ENCODE measurements around the gene MPL.

The MPL gene

GRCh38 chr1:43363283-43363934 lies 25.8 kb downstream of the MPL start:
- no peaks in the 10 kb centered on the region for H3K27me3 ChIP-seq (replicated peaks)
- no peak for DNase-seq
- in situ Hi-C loops (cut with HindIII; ENCODE audit: low pct_ligation_motif_present, low sequenced_read_pairs): no loop called here
- peaks cover 36% of the 10 kb centered on the region for H3K36me3 ChIP-seq (replicated peaks)
- H3K27ac ChIP-seq: no peak overlapping the region
- H3K4me3 ChIP-seq (ENCODE audit: low read depth, low read length): no peak overlapping the region
- no peak for TF ChIP-seq CTCF (IDR thresholded peaks at IDR 0.05; ENCODE audit: low read depth, low read length, missing control alignments)

GRCh38 chr1:43363935-43364525 lies 26.4 kb downstream of the MPL start:
- TF ChIP-seq CTCF (IDR thresholded peaks at IDR 0.05; ENCODE audit: low read depth, low read length, missing control alignments): no peak
- Histone ChIP-seq H3K36me3 (replicated peaks) (peaks cover 36% of the 10 kb centered on the region), H3K27me3 (replicated peaks) (no peaks in the 10 kb centered on the region), H3K27ac (no peak overlapping the region), H3K4me3 (ENCODE audit: low read depth, low read length) (no peak overlapping the region)
- in situ Hi-C loops (cut with HindIII; ENCODE audit: low pct_ligation_motif_present, low sequenced_read_pairs): no loop called here
- DNase-seq: no peak

DNA sequence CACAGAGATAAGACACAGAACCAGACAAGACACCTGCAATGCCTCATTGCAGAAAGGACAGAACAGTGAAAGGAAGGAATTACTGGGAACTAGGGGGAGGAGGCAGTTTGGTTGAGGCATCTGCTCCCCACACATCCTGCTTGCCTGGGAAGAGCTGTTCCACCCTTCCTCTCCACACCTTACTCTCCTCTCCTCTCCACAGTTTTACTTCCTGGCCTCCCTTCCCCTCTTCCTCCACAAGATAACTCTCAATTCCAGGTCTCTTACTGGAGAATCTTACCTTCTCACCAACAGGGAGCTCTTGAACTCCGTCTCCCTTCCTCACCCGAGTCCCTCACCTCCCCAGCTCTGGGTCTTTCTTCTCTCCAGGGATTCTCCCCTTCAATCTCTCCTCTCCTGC lies 28.1 kb downstream of the MPL start:
- no peak overlapping the region for H3K27ac ChIP-seq
- TF ChIP-seq CTCF (IDR thresholded peaks at IDR 0.05; ENCODE audit: low read depth, low read length, missing control alignments): no peak
- in situ Hi-C loops (cut with HindIII; ENCODE audit: low pct_ligation_motif_present, low sequenced_read_pairs): no loop called here
- H3K36me3 ChIP-seq (replicated peaks): peaks cover 36% of the 10 kb centered on the region
- DNase-seq: no peak
- no peaks in the 10 kb centered on the region for H3K27me3 ChIP-seq (replicated peaks)
- peak overlapping the region; percentile 82 for H3K4me3 ChIP-seq (ENCODE audit: low read depth, low read length)

DNA sequence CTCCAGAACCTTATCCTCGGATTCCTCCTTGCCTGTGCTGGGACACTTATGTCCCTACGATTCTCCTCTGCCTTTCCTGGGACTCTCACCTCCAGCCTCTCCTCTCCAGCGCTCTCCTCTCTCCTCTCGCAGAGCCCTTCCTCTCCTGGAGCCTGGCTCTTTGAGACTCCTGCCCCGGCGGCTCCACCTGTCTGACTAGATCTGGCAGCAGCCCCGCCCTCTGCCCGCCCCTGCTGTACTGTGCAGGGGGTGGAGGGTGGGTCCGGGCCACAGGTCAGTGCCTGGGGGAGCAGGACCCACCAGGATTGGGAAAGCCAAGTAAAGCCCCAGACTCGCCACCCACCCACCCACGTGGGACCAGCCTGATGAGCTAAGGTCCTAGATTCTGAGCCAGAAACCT lies 28.6 kb downstream of the MPL start:
- TF ChIP-seq CTCF (IDR thresholded peaks at IDR 0.05; ENCODE audit: low read depth, low read length, missing control alignments): no peak
- no peaks in the 10 kb centered on the region for H3K27me3 ChIP-seq (replicated peaks)
- in situ Hi-C loops (cut with HindIII; ENCODE audit: low pct_ligation_motif_present, low sequenced_read_pairs): no loop called here
- H3K27ac ChIP-seq: no peak overlapping the region
- H3K36me3 ChIP-seq (replicated peaks): peaks cover 34% of the 10 kb centered on the region
- no peak for DNase-seq
- peak overlapping the region; percentile 82 for H3K4me3 ChIP-seq (ENCODE audit: low read depth, low read length)

DNA sequence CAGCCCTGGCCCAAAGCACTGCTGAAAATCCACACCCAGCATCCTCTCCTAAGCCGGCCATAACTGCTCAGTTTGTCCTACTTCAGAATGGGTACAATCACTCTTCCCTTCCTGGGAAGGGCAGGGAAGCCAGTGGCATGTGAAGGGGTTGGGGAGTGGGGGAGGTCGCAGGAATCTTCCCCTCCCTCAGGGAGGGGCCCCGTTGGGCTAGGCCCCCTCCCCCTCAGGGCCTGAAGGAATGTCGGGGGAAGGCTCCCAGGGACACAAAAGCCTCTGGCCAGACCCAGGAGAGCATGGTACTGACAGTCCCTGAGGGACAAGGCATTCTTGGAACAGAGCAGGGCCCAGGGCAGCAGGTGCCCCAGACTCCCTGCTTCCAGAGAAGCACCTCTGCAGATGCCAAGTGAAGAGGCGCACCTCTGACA lies 29.0 kb downstream of the MPL start:
- H3K36me3 ChIP-seq (replicated peaks): peaks cover 29% of the 10 kb centered on the region
- peak overlapping the region; percentile 76 for H3K27ac ChIP-seq
- in situ Hi-C loops (cut with HindIII; ENCODE audit: low pct_ligation_motif_present, low sequenced_read_pairs): no loop called here
- TF ChIP-seq CTCF (IDR thresholded peaks at IDR 0.05; ENCODE audit: low read depth, low read length, missing control alignments): no peak
- DNase-seq: no peak
- H3K27me3 ChIP-seq (replicated peaks): no peaks in the 10 kb centered on the region
- H3K4me3 ChIP-seq (ENCODE audit: low read depth, low read length): peak overlapping the region; percentile 82

Measured in brain microvascular endothelial cell (primary cell).